GM11168 (cell line): ENCODE measurements around the gene ERC1.

ENCODE experiments used
- in situ Hi-C: fragments of 300-500 bp; cut with MboI; formaldehyde crosslinking; loops from one replicate; pipeline ENCODE4 v1.12.0; 2022; ENCODE audit warnings: low sequenced_read_pairs; ENCODE audit not compliant: unreplicated experiment

ERC1 gene

GRCh38 chr12:1262011-1262410 lies 271.0 kb downstream of the ERC1 start:
- in situ Hi-C loops = no loop called here

- in situ Hi-C loops = no loop called here
These were observed 276.2 kb downstream of the ERC1 start for GRCh38 chr12:1267243-1267642.

- in situ Hi-C loops = no loop called here
These were observed 281.1 kb downstream of the ERC1 start for GRCh38 chr12:1272142-1272541.

GRCh38 chr12:1273051-1273450 lies 282.0 kb downstream of the ERC1 start:
- in situ Hi-C loops = no loop called here

GRCh38 chr12:1277905-1278304 lies 286.9 kb downstream of the ERC1 start:
- in situ Hi-C loops = no loop called here

GRCh38 chr12:1279050-1279449 lies 288.0 kb downstream of the ERC1 start:
- in situ Hi-C loops = no loop called here

GRCh38 chr12:1280059-1280458 lies 289.0 kb downstream of the ERC1 start:
- in situ Hi-C loops = no loop called here

GRCh38 chr12:1281683-1282366 lies 290.8 kb downstream of the ERC1 start:
- in situ Hi-C loops = no loop called here

- in situ Hi-C loops = no loop called here
These were observed 291.8 kb downstream of the ERC1 start for GRCh38 chr12:1282670-1283315.

GRCh38 chr12:1283316-1283715 lies 292.3 kb downstream of the ERC1 start:
- in situ Hi-C loops = no loop called here

GRCh38 chr12:1284611-1285010 lies 293.6 kb downstream of the ERC1 start:
- in situ Hi-C loops = no loop called here

GRCh38 chr12:1287446-1287975 lies 296.5 kb downstream of the ERC1 start:
- in situ Hi-C loops = no loop called here

GRCh38 chr12:1288333-1288732 lies 297.3 kb downstream of the ERC1 start:
- in situ Hi-C loops = no loop called here

- in situ Hi-C loops = no loop called here
These were observed 298.5 kb downstream of the ERC1 start for GRCh38 chr12:1289371-1290155.

GRCh38 chr12:1290716-1291115 lies 299.7 kb downstream of the ERC1 start:
- in situ Hi-C loops = no loop called here

- in situ Hi-C loops = no loop called here
These were observed 300.7 kb downstream of the ERC1 start for GRCh38 chr12:1291601-1292332.

- in situ Hi-C loops = no loop called here
These were observed 302.9 kb downstream of the ERC1 start for GRCh38 chr12:1293901-1294300.

GRCh38 chr12:1297206-1297605 lies 306.2 kb downstream of the ERC1 start:
- in situ Hi-C loops = no loop called here

GRCh38 chr12:1297639-1298175 lies 306.7 kb downstream of the ERC1 start:
- in situ Hi-C loops = no loop called here

- in situ Hi-C loops = no loop called here
These were observed 309.4 kb downstream of the ERC1 start for GRCh38 chr12:1300460-1300859.
